EH (cell line): ENCODE results near the gene MTIF3.

Experiments
- DNase-seq: peaks from one replicate; pipeline ENCODE4 v3.0.0-alpha.2; 2015; ENCODE audit warnings: low read depth

Gene MTIF3, protein sequence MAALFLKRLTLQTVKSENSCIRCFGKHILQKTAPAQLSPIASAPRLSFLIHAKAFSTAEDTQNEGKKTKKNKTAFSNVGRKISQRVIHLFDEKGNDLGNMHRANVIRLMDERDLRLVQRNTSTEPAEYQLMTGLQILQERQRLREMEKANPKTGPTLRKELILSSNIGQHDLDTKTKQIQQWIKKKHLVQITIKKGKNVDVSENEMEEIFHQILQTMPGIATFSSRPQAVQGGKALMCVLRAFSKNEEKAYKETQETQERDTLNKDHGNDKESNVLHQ

DNA sequence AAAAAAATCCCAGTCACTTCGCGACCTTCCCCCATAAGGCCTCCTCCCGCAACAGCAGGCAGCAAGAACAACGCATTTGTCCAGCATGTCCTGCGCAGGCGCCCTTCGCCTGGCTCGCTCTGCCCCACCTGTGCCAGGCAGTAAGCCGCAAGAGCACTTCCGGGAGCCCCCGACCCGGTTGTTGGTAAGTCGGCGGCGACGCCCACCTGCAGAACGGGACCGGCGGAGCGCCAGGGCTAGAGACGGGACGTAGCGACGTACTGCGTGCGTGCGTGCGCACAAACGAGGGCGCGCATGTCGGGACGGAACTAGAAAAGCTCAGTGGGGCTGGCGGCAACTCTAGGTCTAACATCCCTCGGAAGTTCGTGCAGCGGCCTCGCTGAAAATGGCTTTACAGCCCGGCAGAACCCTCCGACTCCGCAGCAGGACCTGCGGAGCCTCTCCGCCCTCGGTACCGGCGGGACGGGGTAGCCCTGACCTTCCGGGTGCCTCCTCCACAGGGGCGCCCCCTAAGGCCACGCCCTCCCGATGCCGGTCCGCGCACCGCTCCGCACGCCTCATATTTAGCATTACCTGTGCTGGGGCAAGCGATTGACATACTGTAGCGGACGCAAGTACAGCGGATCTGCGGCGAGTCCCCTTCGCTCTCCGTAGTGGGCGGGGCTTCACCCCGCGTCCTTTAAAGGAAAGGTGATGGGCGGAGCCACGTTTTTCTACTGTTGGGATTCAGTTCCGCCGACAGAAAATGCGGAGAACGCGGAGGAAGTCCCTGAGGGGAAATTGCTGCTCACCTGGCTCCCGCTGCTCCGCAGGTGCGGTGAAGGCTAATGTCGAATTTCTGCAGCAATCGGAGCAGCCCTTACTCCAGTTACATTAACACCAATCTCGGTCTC lies at the start of gene MTIF3:
TSS of gene MTIF3 (minus strand) at position 629 of the 893 bp plus-strand sequence. CDS start 10,116 bp downstream, outside the sequence.
- peak; percentile 88 for DNase-seq

- no peak for DNase-seq
These were observed 47.3 kb upstream of the MTIF3 start for GRCh38 chr13:27497563-27498230.

- DNase-seq: no peak
These were observed 46.3 kb upstream of the MTIF3 start for GRCh38 chr13:27496536-27497273.

DNA sequence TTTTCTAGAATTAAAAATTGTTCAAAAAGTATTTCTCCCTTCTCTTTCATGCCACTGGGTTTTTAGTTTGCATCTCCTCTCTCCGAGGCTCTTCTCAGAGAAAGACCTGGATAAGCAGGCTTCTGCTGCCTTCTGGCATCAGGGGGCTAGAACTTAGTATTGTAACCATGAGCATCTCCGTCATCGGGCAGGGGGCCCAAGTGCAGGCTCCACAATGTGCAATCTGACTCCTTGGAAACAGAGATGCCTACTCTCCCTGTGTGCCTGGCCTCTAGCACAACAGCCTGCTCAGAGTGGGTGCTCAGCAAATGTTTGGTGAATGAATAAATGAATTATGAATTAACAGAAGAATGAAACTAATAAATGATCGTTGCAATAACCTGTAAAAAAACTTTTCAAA lies 45.6 kb upstream of the MTIF3 start:
- DNase-seq: no peak

DNA sequence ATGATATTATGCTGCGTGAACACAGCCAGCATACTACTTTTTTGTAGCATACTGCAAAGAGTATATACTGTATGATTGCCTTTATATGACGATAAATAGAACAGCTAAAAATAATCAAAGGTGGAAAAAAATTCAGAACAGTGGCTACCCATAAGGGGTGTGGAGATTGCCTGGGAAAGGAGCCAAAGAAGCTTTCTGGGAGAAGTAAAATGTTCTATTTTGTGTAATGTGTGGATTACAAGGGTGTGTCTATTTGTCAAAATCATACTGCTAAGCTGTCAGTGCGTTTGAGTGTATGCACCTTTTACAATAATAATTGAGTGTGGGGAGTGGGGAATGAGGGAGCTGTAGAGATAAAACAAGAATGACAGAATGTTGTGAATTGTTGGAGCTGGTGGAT lies 45.2 kb upstream of the MTIF3 start:
- DNase-seq: no peak

- DNase-seq: no peak
These were observed 43.6 kb upstream of the MTIF3 start for GRCh38 chr13:27493981-27494380.

DNA sequence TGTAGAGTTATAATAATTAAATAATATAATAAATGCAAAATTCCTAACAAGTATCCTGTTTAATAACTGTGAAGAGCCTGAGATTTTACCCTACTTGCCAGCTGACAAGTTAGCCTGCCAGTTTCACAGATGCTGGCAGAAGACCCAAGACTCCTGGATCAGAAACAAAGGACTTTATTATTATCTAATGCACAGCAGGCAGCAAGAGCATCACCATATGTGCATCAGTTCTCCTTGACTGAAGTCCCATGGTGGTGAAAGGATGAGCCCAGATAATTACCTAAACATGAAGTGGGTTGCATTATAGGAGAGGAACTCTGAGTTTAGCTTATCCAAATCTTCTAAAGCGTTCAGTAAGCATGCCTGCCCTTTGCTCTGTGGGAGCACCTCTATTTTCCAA lies 39.1 kb upstream of the MTIF3 start:
- DNase-seq: no peak

DNA sequence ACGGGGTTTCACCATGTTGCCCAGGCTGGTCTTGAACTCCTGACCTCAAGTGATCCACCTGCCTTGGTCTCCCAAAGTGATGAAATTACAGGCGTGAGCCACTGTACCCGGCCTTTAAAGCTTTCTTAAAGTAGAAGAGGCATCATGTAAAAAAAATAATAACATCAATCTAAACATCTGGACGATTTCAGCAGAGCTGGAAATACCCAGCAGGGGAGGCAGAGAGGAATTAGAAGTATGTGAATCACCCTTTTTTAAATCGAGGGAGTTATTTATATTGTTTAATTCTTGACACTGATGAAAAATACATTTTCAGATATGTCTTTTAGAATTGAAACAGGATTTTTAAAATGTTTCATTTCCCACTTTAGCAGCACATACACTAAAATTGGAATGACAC lies 37.4 kb upstream of the MTIF3 start:
- DNase-seq: no peak

- no peak for DNase-seq
These were observed 33.1 kb upstream of the MTIF3 start for GRCh38 chr13:27483421-27483820.

- no peak for DNase-seq
These were observed 32.6 kb upstream of the MTIF3 start for GRCh38 chr13:27482983-27483382.

- DNase-seq: peak; percentile 32
These were observed 31.4 kb upstream of the MTIF3 start for GRCh38 chr13:27481766-27482165.

DNA sequence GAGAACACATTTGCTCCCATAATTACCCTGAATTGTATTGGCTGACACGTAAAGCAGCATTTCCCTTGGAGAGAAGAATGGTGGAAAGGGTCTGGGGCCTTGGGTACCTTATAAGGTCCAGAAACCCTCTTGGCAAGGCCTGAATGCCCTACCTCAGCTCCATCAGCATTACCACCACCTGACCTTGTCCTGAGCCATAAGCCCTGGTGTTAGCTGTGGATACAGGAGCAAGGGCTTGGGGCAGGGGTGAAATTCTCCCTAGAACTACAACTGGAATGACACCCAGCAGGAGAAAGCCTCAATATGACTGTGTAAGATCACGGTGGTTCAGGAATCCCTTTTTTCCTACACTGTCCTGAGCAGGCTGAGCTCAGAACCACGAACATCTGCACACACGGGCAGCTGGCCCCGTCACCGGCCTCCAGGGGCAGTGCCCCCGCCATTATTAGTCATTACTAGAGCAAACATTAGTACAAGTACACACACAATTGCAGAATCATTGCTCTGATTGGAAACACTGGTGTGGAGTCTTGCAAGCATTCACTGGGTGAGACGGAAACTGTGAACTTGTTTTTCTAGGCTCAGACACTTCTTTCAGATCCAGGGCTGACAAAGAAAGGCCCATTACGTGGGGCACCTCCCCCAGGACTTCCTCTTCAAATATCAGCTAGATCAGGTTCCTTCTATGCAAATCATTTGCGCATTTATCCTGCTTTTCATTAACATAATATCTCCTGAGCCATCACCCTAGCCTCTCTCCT lies 26.8 kb upstream of the MTIF3 start:
- peak; percentile 11 for DNase-seq

DNA sequence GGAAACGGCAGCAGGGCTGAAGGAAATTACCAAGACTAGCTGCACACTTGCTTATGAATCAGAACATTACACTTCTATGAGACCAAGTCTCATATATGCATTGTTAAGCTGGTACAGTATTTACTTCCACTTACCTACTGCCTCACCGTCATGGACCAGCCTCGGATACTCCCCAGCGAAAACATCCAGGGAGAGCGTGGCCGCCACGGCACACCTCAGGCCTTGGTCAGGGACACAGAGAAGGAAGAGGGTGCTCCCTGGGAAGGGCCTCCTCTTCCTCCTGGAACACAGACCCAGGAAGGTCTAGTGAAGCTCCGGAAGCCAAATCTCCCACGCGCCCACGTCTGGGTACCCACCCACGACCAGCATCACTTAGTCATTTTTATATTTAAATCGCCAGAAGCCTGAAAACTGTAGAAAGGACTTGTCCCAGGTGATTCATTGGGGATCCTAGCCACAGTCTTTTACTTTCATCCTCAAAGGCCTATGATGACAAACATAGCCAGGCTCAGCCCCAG lies 24.4 kb upstream of the MTIF3 start:
- DNase-seq: no peak

- no peak for DNase-seq
These were observed 22.6 kb upstream of the MTIF3 start for GRCh38 chr13:27472941-27473340.

GRCh38 chr13:27472441-27472840 lies 22.1 kb upstream of the MTIF3 start:
- no peak for DNase-seq

GRCh38 chr13:27470075-27470820 lies 19.9 kb upstream of the MTIF3 start:
- no peak for DNase-seq

DNA sequence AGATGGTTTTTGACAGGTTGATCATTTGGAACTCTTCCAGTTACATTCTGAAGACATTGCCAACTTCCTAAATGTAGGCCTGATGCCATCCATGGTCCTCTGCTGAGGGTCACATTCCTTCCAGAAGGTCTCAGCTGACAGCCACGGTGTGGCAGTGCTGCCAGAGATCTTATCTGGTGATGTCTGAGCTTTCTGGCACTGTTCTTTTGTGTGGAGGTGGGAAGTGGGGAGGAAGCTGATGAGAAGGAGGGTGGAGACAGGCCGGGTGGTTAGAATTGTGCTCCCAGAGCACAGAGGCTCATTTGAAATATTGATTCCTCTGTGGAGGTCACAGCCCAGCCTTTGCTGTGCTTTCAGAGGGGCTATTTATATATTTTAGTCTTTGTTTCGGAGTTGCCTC lies 16.1 kb upstream of the MTIF3 start:
- no peak for DNase-seq

- DNase-seq: no peak
These were observed 15.2 kb upstream of the MTIF3 start for GRCh38 chr13:27465611-27466010.

DNA sequence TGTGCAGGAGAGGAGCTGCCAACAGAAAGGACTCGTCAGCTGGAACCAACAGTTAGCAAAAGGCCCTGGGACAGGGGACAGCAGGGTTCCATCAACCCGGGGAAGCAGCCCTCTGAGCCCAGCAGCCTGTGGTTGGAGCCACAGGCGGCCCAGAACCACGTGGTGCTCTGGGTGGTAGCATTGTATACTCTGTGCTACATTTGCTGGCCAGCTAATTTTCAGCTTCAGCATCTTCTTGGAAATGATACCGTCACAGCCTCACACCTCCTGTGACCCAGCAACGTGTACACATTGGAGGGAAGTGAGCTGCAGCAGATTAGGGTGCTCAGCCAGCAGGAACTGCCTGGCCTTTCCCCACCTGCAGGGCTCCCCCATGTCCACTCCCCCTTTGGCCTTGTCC lies 13.1 kb upstream of the MTIF3 start:
- DNase-seq: no peak

- no peak for DNase-seq
These were observed 11.7 kb upstream of the MTIF3 start for GRCh38 chr13:27461940-27462584.
